ENCODE results near the gene PUSL1.

Gene PUSL1

GRCh38 chr1:1354271-1355247, 46.2 kb downstream of the PUSL1 start:
- DNase-seq (ENCODE audit: low read depth) = no peak

- no peak for DNase-seq (ENCODE audit: low read depth)
Observed at GRCh38 chr1:1355416-1355815, 47.0 kb downstream of the PUSL1 start.

- DNase-seq (ENCODE audit: low read depth) = no peak
Observed at GRCh38 chr1:1356166-1356795, 47.9 kb downstream of the PUSL1 start.

GRCh38 chr1:1356796-1357401, 48.5 kb downstream of the PUSL1 start:
- no peak for DNase-seq (ENCODE audit: low read depth)

- DNase-seq (ENCODE audit: low read depth) = no peak
Observed at GRCh38 chr1:1357871-1358432, 49.6 kb downstream of the PUSL1 start.

GRCh38 chr1:1358433-1359271, 50.3 kb downstream of the PUSL1 start, which contains the start of gene MXRA8:
TSS of gene MXRA8 (minus strand) at chr1:1358555. CDS start at chr1:1358504, 51 bp downstream.
- DNase-seq (ENCODE audit: low read depth) = no peak

- DNase-seq (ENCODE audit: low read depth) = no peak
Observed at GRCh38 chr1:1359308-1359663, 50.9 kb downstream of the PUSL1 start.

GRCh38 chr1:1359664-1360468, 51.5 kb downstream of the PUSL1 start:
- no peak for DNase-seq (ENCODE audit: low read depth)

GRCh38 chr1:1360506-1361169, 52.2 kb downstream of the PUSL1 start:
- no peak for DNase-seq (ENCODE audit: low read depth)

Measured in stimulated activated CD8-positive, alpha-beta memory T cell treated with anti-CD3 and anti-CD28 coated beads, Interleukin-15, amount 100 ng/mL, for 1 hour (primary cell).